SK-N-SH (cell line): Measurements from ENCODE around the gene TMPRSS11F.

Source experiments
- CHD2 ChIP-seq: fragments of 150-350 bp; IDR thresholded peaks from 2 replicates; pipeline ENCODE4 v1.6.1; 2018; ENCODE audit warnings: low read length; ENCODE audit not compliant: partially characterized antibody
- CTCF ChIP-seq: fragments of 200-600 bp; sonication (generic); IDR thresholded peaks from 2 replicates; pipeline ENCODE4 v1.6.1; 2017; ENCODE audit warnings: antibody characterized with exemption, mild to moderate bottlenecking, moderate library complexity
- EP300 ChIP-seq, 2 experiments: IDR thresholded peaks; 2 replicates each; pipeline versions ENCODE4 v1.4.0 to v1.6.1; 2012; ENCODE audit warnings: borderline replicate concordance in 1 of 2, low read depth in 1 of 2, low read length in 1 of 2
- EZH2phosphoT487 ChIP-seq: fragments of 200-600 bp; sonication (generic); IDR thresholded peaks from 2 replicates; pipeline ENCODE4 v1.6.1; 2017; ENCODE audit warnings: low read depth, mixed run types, mild to moderate bottlenecking, antibody characterized with exemption, moderate library complexity, borderline replicate concordance
- FOXJ3 ChIP-seq: sonication (generic); formaldehyde crosslinking; IDR thresholded peaks from 2 replicates; pipeline ENCODE4 v1.5.1; 2020; ENCODE audit warnings: mild to moderate bottlenecking, missing genetic modification reagents
- MAX ChIP-seq: IDR thresholded peaks from 2 replicates; pipeline ENCODE4 v1.4.0; 2012; ENCODE audit warnings: low read depth
- MEF2A ChIP-seq: IDR thresholded peaks from 2 replicates; pipeline ENCODE4 v1.4.0; 2012; ENCODE audit warnings: low read depth, borderline replicate concordance
- POLR2AphosphoS5 ChIP-seq: IDR thresholded peaks from 2 replicates; pipeline ENCODE4 v1.6.1; 2012; ENCODE audit warnings: low read depth, low read length
- RAD21 ChIP-seq: IDR thresholded peaks from 2 replicates; pipeline ENCODE4 v1.6.1; 2012; ENCODE audit warnings: mild to moderate bottlenecking, low read length
- REST ChIP-seq: IDR thresholded peaks from 2 replicates; pipeline ENCODE4 v1.6.1; 2012; ENCODE audit warnings: mild to moderate bottlenecking, low read depth, low read length, moderate library complexity
- RXRA ChIP-seq: IDR thresholded peaks from 2 replicates; pipeline ENCODE4 v1.4.0; 2012; ENCODE audit warnings: low read depth, mild to moderate bottlenecking, borderline replicate concordance
- SMC3 ChIP-seq: IDR thresholded peaks from 2 replicates; pipeline ENCODE4 v1.6.1; 2012; ENCODE audit warnings: low read depth, low read length, improper control_type of control experiment
- TEAD4 ChIP-seq: IDR thresholded peaks from 2 replicates; pipeline ENCODE4 v1.4.0; 2012; ENCODE audit warnings: mild to moderate bottlenecking, borderline replicate concordance; ENCODE audit not compliant: insufficient read depth
- USF2 ChIP-seq: fragments of 150-350 bp; IDR thresholded peaks from 2 replicates; pipeline ENCODE4 v1.6.1; 2017; ENCODE audit warnings: antibody characterized with exemption, low read length, low read depth, borderline replicate concordance

GRCh38 chr4:68077737-68078136 lies 51.9 kb downstream of the TMPRSS11F start:
- TF ChIP-seq CTCF, result no peak
- no peak for TF ChIP-seq RXRA
- TF ChIP-seq REST, result no peak
- TF ChIP-seq POLR2AphosphoS5, result no peak
- no peak for TF ChIP-seq MAX
- no peak for TF ChIP-seq TEAD4
- TF ChIP-seq EZH2phosphoT487, result no peak
- TF ChIP-seq SMC3, result no peak
- no peak for TF ChIP-seq CHD2
- TF ChIP-seq RAD21, result no peak
- no peak for TF ChIP-seq MEF2A
- no peak for TF ChIP-seq FOXJ3 (CRISPR knock-in tag)
- TF ChIP-seq EP300 (IDR thresholded peaks at IDR 0.05; ENCODE audit: borderline replicate concordance in 1 of 2, low read depth in 1 of 2, low read length in 1 of 2), result no peak
- TF ChIP-seq USF2, result no peak
